Measurements from ENCODE around the gene MBNL1.

GRCh38 chr3:152230370-152230769 lies 38.4 kb upstream of the MBNL1 start:
- TF ChIP-seq POLR2AphosphoS5 (IDR thresholded peaks at IDR 0.05) (no peak), CTCF (IDR thresholded peaks at IDR 0.05) (no peak), EP300 (IDR thresholded peaks at IDR 0.05) (no peak)

Data from upper lobe of left lung (tissue), 4 donors.